SU-DHL-6 (cell line): ENCODE data around the gene ZMIZ1.

Experiments
- H2AFZ ChIP-seq: fragments of 200-600 bp; sonication (generic); 2 replicates; pipeline ENCODE4 v1.6.1; 2014; ENCODE audit warnings: low read depth, mild to moderate bottlenecking, moderate library complexity, mixed read lengths, antibody characterized with exemption, low read length; ENCODE audit not compliant: severe bottlenecking
- H3F3A ChIP-seq: fragments of 200-600 bp; shearing (Covaris generic); 2 replicates; pipeline ENCODE4 v1.6.0; 2016; ENCODE audit warnings: antibody characterized with exemption, mild to moderate bottlenecking; ENCODE audit not compliant: insufficient read depth
- H3K27ac ChIP-seq: fragments of 200-600 bp; sonication (generic); 2 replicates; pipeline ENCODE4 v1.5.1; 2016; ENCODE audit warnings: low read depth, mild to moderate bottlenecking, low read length, moderate library complexity, mixed read lengths
- H3K27me3 ChIP-seq: fragments of 200-600 bp; sonication (generic), shearing (Covaris generic); 2 replicates; pipeline ENCODE4 v1.6.0; 2014; ENCODE audit warnings: mild to moderate bottlenecking, low read length
- H3K36me3 ChIP-seq: fragments of 200-600 bp; sonication (generic); 2 replicates; pipeline ENCODE4 v1.6.1; 2014; ENCODE audit warnings: mild to moderate bottlenecking, low read length, mixed read lengths
- H3K4me2 ChIP-seq: fragments of 300-600, 200-600 bp; shearing (Covaris generic), sonication (generic); 2 replicates; pipeline ENCODE4 v1.6.0; 2014; ENCODE audit warnings: low read length, low read depth, mild to moderate bottlenecking; ENCODE audit not compliant: poor library complexity, severe bottlenecking
- H3K4me3 ChIP-seq: fragments of 200-600 bp; sonication (generic); 2 replicates; pipeline ENCODE4 v1.5.1; 2014; ENCODE audit warnings: antibody characterized with exemption, low read length, mild to moderate bottlenecking, mixed read lengths; ENCODE audit not compliant: insufficient read depth, poor library complexity, severe bottlenecking
- H3K79me2 ChIP-seq: fragments of 200-600 bp; sonication (generic); 2 replicates; pipeline ENCODE4 v1.6.1; 2014; ENCODE audit warnings: mild to moderate bottlenecking, low read length, moderate library complexity; ENCODE audit not compliant: insufficient read depth
- H3K9ac ChIP-seq: fragments of 200-600 bp; sonication (generic); 2 replicates; pipeline ENCODE4 v1.7.0; 2014; ENCODE audit warnings: mild to moderate bottlenecking, low read length
- H3K9me2 ChIP-seq: fragments of 200-600 bp; sonication (generic); replicated peaks from 2 replicates; pipeline ENCODE4 v1.6.1; 2014; ENCODE audit warnings: low read length; ENCODE audit not compliant: insufficient read depth
- H3K9me3 ChIP-seq: fragments of 200-600 bp; sonication (generic); 2 replicates; pipeline ENCODE4 v1.6.1; 2014; ENCODE audit warnings: low read length, mixed read lengths; ENCODE audit not compliant: insufficient read depth
- H4K20me1 ChIP-seq: fragments of 200-600 bp; sonication (generic); 2 replicates; pipeline ENCODE4 v1.6.1; 2014; ENCODE audit warnings: low read depth, mild to moderate bottlenecking, antibody characterized with exemption, low read length, moderate library complexity, mixed read lengths
- EZH2phosphoT487 ChIP-seq: fragments of 200-600 bp; sonication (generic), shearing (Covaris generic); conservative IDR thresholded peaks from 2 replicates; pipeline ENCODE4 v1.6.1; 2018; ENCODE audit warnings: mild to moderate bottlenecking, antibody characterized with exemption, low read length, moderate library complexity, mixed read lengths
- TF ChIP-seq, protein P1 (sequence below): fragments of 200-600 bp; sonication (generic); IDR thresholded peaks from one replicate; pipeline ENCODE4 v1.5.1; 2017; ENCODE audit warnings: antibody characterized with exemption, mild to moderate bottlenecking, low read length, moderate library complexity; ENCODE audit not compliant: insufficient read depth, poor library complexity, severe bottlenecking

Gene ZMIZ1

DNA sequence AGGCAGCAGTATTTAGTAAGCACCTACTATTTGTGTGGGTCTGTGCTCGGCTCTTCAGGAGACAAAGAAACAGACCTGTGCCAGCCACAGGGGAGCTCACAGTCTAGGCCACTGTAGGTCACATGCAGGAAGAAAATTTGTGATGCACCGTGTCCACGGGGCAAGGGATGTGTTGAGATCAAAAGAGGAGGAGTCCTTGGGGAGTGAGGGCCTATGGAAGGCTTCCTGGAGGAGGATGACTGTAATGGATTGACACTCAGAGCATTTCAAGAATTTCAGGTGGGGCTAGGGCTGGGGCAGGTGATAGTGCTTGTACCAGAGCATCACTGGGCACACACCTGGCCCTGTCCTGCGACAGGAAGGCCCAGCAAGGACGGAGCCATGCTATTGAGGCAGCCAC, 102.7 kb downstream of the ZMIZ1 start:
- no peak overlapping the region for H3K4me2 ChIP-seq
- H3K27ac ChIP-seq, result no peak overlapping the region
- H3K36me3 ChIP-seq, result no peaks in the 10 kb centered on the region
- H3K4me3 ChIP-seq, result no peak overlapping the region
- H3K9ac ChIP-seq, result no peak overlapping the region
- no peaks in the 10 kb centered on the region for H3K9me3 ChIP-seq
- H3F3A ChIP-seq, result no peaks in the 10 kb centered on the region
- TF ChIP-seq, protein P1, sequence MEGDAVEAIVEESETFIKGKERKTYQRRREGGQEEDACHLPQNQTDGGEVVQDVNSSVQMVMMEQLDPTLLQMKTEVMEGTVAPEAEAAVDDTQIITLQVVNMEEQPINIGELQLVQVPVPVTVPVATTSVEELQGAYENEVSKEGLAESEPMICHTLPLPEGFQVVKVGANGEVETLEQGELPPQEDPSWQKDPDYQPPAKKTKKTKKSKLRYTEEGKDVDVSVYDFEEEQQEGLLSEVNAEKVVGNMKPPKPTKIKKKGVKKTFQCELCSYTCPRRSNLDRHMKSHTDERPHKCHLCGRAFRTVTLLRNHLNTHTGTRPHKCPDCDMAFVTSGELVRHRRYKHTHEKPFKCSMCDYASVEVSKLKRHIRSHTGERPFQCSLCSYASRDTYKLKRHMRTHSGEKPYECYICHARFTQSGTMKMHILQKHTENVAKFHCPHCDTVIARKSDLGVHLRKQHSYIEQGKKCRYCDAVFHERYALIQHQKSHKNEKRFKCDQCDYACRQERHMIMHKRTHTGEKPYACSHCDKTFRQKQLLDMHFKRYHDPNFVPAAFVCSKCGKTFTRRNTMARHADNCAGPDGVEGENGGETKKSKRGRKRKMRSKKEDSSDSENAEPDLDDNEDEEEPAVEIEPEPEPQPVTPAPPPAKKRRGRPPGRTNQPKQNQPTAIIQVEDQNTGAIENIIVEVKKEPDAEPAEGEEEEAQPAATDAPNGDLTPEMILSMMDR, result no peak
- TF ChIP-seq EZH2phosphoT487, result no peak
- no peak overlapping the region for H2AFZ ChIP-seq
- no peaks in the 10 kb centered on the region for H3K27me3 ChIP-seq
- no peaks in the 10 kb centered on the region for H3K79me2 ChIP-seq
- H4K20me1 ChIP-seq, result no peaks in the 10 kb centered on the region
- no peaks in the 10 kb centered on the region for H3K9me2 ChIP-seq

DNA sequence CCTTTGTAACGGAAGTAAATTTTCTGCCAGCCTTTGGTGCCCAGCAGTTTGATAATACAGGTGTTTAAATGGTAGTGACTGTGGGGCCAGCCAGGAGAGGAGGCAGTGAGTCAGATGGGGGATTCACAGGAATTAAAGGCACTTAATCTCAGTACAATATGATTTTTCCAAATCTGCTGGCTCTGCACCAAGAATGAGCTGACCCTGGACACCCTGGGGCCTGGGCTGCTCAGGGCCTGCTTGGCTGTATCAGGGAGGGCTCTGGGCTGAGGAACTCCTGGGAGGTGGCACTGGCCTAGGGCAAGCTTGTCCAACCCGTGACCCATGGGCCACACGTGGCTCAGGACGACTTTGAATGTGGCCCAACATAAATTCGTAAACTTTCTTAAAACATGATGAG, 104.1 kb downstream of the ZMIZ1 start:
- no peaks in the 10 kb centered on the region for H3K79me2 ChIP-seq
- H3K27ac ChIP-seq, result no peak overlapping the region

DNA sequence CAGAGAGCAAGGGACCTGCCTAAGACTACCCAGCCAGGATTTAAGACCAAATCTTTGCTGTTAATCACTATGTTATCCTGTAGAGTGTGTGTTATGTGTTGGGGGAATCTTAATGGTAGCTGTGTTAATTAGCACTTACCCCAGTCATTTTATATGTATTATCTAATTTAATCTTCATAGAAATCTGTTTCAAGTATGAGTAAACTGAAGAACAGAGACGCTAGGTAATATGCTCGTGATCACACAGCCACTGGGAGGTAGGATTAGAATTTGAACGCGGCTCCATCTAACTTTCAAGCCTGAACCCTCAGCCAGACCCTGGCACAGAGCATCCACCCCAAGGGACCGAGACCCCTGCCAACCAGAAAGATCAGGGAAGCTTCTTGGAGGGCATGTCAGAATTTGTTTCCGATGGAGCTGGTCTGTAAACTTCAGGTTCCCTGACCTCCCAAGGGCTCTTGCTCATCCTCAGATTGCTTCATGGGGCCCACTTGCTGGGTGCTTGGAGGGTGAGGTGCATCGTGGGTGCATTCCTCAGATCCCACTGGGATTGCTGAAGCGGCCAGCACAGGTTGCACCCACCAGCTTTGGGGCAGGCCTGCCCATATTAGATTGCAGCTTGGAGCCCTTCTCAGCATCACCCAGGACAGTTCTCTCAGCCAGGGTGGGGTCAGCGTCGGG, 105.0 kb downstream of the ZMIZ1 start:
- Histone ChIP-seq H3F3A (no peaks in the 10 kb centered on the region), H3K79me2 (no peaks in the 10 kb centered on the region), H3K27ac (no peak overlapping the region), H3K4me2 (no peak overlapping the region), H4K20me1 (no peaks in the 10 kb centered on the region), H3K4me3 (no peak overlapping the region), H3K9ac (no peak overlapping the region), H2AFZ (no peak overlapping the region), H3K9me2 (no peaks in the 10 kb centered on the region), H3K36me3 (no peaks in the 10 kb centered on the region), H3K9me3 (no peaks in the 10 kb centered on the region), H3K27me3 (no peaks in the 10 kb centered on the region)
- TF ChIP-seq EZH2phosphoT487, result no peak

More for the DNA sequence above, 104.1 kb downstream of the ZMIZ1 start:
- H3K4me3 ChIP-seq, result no peak overlapping the region
- no peaks in the 10 kb centered on the region for H3K9me2 ChIP-seq
- H3K27me3 ChIP-seq, result no peaks in the 10 kb centered on the region
- no peak overlapping the region for H2AFZ ChIP-seq
- no peaks in the 10 kb centered on the region for H4K20me1 ChIP-seq
- no peaks in the 10 kb centered on the region for H3K36me3 ChIP-seq
- no peaks in the 10 kb centered on the region for H3K9me3 ChIP-seq
- H3K9ac ChIP-seq, result no peak overlapping the region
- no peaks in the 10 kb centered on the region for H3F3A ChIP-seq
- no peak for TF ChIP-seq EZH2phosphoT487
- TF ChIP-seq, protein P1, result no peak
- no peak overlapping the region for H3K4me2 ChIP-seq

DNA sequence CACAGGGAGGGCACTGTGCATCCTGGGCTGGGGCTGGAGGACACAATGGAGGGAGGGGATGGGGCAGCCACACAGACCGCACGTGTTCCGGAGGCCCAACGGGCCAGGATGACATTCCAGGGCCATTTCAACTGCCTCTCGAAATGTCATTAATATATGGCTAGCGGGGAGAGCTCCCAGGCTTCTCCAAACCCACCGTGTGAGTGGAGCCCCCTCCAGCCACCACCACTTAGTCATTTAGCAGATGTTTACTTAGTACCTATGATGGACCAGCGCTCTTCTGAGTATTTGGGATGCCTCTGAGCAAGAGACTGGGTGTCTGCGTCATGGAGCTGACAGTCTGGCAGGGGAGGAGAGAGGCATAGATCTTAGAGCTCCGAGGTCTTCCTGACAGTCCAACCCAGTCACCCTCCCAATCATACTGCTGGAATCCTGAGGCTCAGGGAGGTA, 107.3 kb downstream of the ZMIZ1 start:
- Histone ChIP-seq H3K9me3 (no peaks in the 10 kb centered on the region), H3K27me3 (no peaks in the 10 kb centered on the region), H4K20me1 (no peaks in the 10 kb centered on the region), H3K9ac (no peak overlapping the region), H3K79me2 (no peaks in the 10 kb centered on the region), H3K36me3 (no peaks in the 10 kb centered on the region), H3K4me3 (no peak overlapping the region), H3K9me2 (no peaks in the 10 kb centered on the region), H3K27ac (no peak overlapping the region), H2AFZ (no peak overlapping the region), H3F3A (no peaks in the 10 kb centered on the region), H3K4me2 (no peak overlapping the region)
- no peak for TF ChIP-seq EZH2phosphoT487
- TF ChIP-seq, protein P1, result no peak
